GM23338 (cell line): ENCODE measurements around the gene CACNA1C.

Experiments used
- CTCF ChIP-seq, 2 experiments: fragments of 200-600 bp in 1 of 2; sonication (generic) in 1 of 2; conservative IDR thresholded peaks; 2 replicates each; pipeline versions ENCODE4 v1.5.1 to v1.6.1; 2016 to 2017; ENCODE audit warnings: antibody characterized with exemption in 2 of 2, low read depth in 2 of 2, mild to moderate bottlenecking in 2 of 2, moderate library complexity in 1 of 2
- ETS1 ChIP-seq: IDR thresholded peaks from 2 replicates; pipeline ENCODE4 v1.6.1; 2016; ENCODE audit warnings: antibody characterized with exemption
- EZH2 ChIP-seq: fragments of 200-600 bp; sonication (generic); IDR thresholded peaks from one replicate; pipeline ENCODE4 v1.8.0; 2017; ENCODE audit warnings: antibody characterized with exemption, mild to moderate bottlenecking, low read depth; ENCODE audit not compliant: unreplicated experiment
- EZH2phosphoT487 ChIP-seq: fragments of 200-600 bp; sonication (generic); IDR thresholded peaks from one replicate; pipeline ENCODE4 v1.8.1; 2018; ENCODE audit warnings: antibody characterized with exemption; ENCODE audit not compliant: unreplicated experiment
- REST ChIP-seq: IDR thresholded peaks from one replicate; pipeline ENCODE4 v1.6.1; 2018; ENCODE audit warnings: antibody characterized with exemption; ENCODE audit not compliant: unreplicated experiment
- STAT1 ChIP-seq: IDR thresholded peaks from one replicate; pipeline ENCODE4 v1.6.1; 2016; ENCODE audit warnings: antibody characterized with exemption; ENCODE audit not compliant: unreplicated experiment
- ZNF114 ChIP-seq: fragments of 250-450 bp; sonication (Bioruptor Pico); IDR thresholded peaks from 2 replicates; pipeline ENCODE4 v1.5.0; 2020; ENCODE audit warnings: mild to moderate bottlenecking, moderate library complexity

- no peak for TF ChIP-seq CTCF (conservative IDR thresholded peaks at IDR 0.05; ENCODE audit: low read depth in 2 of 2)
- TF ChIP-seq EZH2, result no peak
- TF ChIP-seq ETS1, result no peak
- TF ChIP-seq EZH2phosphoT487, result no peak
- no peak for TF ChIP-seq REST
- TF ChIP-seq STAT1, result no peak
- TF ChIP-seq ZNF114 (CRISPR knock-in tag), result no peak
These were observed 584.6 kb downstream of the CACNA1C start for GRCh38 chr12:2637371-2637770.
